Activated gamma-delta T cell (primary cell): Measurements from ENCODE around the gene FDCSP.
"Not testable (repeated sequence)": the region's sequence is repeated elsewhere in the genome, so short reads cannot be mapped to it uniquely, and the experiment has no call there.

Experiments used
- DNase-seq: peaks from one replicate; lab custom pipeline; 2025; lab: John Stamatoyannopoulos, UW
- total RNA-seq, 2 donors: gene quantifications; one replicate each; lab custom pipeline; 2026; lab: John Stamatoyannopoulos, UW

FDCSP gene
- 0 to 0.04 reads per million in 2 donors for total RNA-seq

GRCh38 chr4:70225824-70226223, at the start of gene FDCSP:
TSS of gene FDCSP (plus strand) at chr4:70226124. CDS start at chr4:70231195, 5,071 bp downstream.
- DNase-seq = no peak

DNA sequence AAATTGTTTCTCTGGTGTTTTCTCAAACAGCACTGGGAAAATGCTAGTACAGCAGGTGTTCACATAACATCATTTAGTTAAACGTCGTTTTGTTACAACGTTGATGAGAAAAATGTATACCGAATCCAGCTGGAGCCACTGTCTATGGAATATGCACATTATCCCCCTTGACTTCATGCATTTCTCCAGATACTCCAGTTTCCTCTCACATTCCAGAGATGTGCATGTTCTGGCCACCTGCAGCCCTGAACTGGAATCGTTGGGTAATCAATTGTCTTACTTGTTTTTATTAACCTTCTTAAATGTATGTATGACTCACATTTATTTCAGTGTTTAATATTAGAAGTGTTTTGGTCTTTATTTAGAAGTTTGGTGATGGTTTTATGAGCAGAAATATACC, 48.8 kb upstream of the FDCSP start:
- DNase-seq = no peak

DNA sequence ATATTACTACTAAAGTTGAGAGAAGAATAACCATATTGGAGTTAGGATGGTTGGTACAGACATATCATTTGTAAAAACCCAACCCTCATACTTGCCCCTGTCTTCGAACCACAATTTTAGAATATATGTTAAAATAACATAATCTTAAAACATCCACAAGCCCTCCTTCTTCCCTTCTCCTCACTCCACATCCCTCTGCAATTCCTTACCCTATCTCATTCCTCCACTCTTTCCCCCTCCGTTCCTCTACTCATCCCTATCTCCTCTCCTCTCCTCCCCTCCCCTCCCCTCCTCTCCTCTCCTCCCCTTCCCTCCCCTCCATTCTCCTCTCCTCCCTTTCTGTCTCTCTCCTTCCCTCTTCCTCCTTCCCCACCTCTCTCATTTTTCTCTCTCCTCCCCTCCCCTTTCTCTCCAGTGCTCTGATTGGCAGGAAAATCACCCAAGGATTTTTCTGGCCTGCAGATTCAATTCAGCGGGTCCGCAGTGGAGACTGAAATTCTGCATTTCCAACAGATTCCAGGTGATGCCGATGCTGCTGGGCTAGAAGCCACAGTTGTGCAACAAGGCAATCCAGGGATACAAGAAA, 47.8 kb upstream of the FDCSP start:
- no peak for DNase-seq

DNA sequence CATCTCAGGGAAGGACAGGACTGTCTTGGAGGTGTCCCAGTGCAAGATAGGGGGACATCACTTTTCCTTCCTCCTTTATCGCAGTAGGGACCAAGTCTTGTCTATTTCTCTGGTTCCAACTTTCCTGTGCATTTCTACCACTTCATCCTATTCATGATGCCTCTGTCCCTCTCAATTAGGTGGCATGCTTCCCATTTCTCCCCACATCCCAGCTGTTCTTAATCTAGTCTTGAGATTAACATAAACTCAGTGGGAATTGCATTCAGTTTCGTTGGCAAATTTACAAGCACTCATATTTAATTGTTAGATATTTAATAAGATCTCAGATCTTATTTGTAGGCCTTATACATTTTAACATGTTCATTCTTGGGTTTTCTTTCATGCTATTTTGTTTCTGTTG, 46.1 kb upstream of the FDCSP start:
- DNase-seq = no peak

DNA sequence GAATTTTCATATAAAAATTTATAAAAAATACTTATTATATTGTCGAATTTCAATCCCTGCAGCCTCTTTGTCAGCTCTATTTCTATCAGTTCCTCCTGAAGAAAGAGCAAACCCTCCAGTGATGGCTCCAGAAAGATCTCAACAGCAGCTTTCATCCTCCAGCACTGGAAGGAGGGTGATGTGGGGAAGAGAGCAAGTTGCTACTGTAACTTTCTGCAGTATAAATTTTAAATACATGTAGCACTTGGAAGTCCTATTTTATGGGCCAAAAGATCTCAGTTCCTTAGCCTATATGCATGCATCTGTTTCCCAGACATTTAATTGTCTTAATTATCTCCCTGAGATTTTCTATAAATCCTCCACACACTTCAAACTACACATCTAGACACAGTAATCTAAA, 44.1 kb upstream of the FDCSP start:
- no peak for DNase-seq

DNA sequence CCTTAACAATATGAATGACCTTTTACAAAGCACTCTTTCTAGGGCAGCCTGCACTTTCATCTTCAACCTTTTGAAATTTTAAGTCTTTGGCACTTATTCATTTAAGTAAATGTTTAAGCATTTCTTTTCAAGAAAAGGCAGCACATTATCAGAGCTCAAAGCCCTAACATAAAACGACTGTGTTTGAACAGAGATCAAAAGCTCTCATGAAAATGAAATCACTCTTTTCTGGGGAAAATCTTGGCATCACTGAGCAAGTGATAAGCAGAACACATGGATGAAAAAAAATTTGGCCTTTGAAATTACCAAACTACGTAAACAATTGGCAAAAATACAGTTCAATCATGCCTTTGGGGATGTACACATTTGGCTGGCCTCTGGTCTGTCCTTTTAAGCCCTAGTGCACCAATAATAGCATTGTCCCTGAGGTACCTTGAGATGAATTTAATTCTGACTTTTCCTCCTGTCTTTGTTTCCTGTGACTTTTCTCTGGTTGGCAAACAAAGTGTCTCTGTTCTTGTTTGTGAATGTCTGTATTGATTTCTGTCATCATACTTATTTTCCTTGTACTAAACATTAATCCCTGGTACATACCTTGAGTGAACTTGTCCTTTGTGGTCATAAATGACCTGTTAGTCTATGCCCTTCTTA, 43.3 kb upstream of the FDCSP start:
- DNase-seq = no peak

DNA sequence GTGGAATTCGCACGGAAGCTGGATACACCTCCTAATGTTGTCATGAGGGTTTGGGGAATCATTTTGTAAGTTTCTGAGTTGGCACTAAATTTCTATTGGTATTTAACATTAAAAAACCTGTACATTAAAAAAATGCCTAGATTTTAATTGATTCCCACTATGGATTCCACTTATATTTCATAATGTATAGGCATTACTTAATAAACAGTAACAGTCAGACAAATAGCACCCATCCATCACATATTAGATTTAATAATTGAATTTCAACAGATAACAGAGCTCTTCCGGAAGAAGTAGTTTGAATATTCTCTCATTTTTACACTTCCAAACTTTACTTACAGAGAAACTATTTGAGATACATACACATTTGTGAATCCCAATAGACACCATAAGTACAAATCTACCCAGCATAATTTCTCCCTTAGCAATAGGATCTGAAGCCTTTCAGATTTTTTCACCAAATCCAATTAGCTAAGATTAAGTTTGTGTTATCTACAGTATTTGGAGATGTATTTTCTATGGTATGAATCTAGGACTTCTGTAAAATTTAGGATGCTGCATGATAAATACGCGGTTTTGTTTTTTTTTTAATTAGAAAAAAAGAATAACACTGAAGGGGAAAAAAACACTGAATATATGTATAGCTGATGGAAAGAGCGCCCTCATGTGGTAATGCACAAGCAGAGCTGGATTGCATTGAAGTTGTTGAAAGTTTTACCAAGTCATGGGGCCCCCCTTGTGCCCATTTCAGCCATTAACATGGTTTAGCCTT, 42.6 kb upstream of the FDCSP start:
- no peak for DNase-seq

DNA sequence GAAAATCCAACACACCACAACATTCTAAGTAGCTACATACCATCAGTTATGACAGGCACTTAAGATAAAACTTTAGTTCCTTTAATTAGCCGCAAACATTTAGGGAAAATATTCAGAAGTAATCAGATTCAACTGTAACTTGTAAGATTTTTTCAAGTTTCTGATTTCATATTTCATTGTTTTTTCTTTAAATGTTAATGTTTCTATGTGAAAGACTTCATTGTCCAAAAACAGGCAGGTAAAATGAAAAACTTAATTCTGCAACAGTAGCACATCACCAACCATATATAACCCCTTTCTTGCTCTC, 42.0 kb upstream of the FDCSP start:
- DNase-seq = no peak

GRCh38 chr4:70187216-70187615, 38.7 kb upstream of the FDCSP start:
- DNase-seq = no peak

GRCh38 chr4:70190579-70190978, 35.3 kb upstream of the FDCSP start:
- DNase-seq = no peak

DNA sequence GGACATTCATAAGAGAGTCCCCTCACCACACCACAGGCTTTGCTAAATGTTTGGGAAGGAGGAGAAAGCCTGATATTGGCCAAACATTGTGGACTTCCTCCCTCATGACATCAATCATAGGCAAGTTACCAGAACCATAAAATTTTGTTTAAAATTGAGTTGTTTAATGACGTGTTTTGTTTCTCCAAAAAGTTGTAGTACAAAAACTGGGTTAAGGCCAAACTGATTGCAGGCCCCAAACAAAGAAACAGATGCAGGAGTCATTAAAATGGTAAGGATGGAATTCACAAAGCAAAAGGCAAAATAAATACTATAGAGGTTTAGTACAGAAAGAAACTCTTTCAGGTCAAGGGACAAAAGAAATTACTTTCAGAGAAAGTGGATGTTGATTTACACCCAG, 34.3 kb upstream of the FDCSP start:
- no peak for DNase-seq

DNA sequence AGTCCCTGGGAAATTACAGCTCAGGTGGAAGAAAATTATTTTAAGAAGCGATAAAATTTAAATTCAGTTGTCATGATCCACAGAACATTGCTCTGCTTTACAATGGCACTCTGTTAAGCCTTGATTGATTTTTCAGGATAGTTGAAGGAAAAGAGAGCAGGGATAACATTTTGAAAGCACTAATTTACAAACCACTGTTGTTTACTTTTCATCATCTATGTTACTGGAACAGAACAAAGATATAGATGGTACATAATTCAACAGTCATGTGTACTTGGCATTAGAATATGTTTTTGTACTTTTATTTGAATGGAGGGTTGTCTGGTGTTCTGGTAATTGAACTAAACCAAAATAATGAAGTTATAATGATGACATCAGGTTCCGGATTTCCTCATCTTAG, 33.0 kb upstream of the FDCSP start:
- DNase-seq = no peak

DNA sequence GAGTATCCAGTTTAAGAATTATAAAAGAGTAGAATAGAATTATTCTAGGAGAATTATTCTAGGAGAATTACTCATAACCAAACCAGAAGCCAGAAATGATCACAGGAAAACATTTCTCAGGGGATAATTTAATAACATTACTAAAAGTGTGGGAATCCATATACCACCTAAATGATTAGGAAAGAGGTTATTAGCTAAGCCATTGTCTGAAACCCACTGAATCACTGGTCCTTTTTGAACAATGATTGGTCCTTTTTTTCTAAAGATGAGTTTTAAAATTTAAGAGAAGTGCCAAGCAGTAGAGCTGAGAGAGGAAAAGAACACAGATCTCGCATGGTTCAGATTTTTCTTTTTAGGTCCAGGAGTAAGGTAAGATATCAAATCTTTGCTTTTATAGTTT, 30.5 kb upstream of the FDCSP start, which contains the start of gene ODAM:
ODAM (plus strand) TSS at position 301 of the 400 bp plus-strand sequence. CDS start 819 bp downstream, outside the sequence.
- DNase-seq = no peak

- no peak for DNase-seq
These were observed 29.1 kb upstream of the FDCSP start for GRCh38 chr4:70196857-70197256.

DNA sequence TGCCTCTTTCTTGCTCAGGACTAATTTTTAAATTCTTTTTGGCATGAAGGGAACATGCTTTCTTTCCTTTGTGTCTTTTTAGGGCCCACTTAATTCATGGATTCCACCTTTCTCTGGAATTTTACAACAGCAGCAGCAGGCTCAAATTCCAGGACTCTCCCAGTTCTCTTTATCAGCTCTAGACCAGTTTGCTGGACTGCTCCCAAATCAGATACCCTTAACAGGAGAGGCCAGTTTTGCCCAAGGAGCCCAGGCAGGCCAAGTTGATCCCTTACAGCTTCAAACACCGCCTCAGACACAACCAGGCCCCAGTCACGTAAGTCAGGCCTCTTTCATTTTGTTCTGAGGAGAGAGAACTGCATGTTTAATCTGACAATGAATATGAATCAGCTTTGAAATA, 28.1 kb upstream of the FDCSP start:
- no peak for DNase-seq

- DNase-seq = no peak
These were observed 22.3 kb upstream of the FDCSP start for GRCh38 chr4:70203601-70204000.

GRCh38 chr4:70212752-70213151, 13.2 kb upstream of the FDCSP start:
- not testable (repeated sequence) for DNase-seq

DNA sequence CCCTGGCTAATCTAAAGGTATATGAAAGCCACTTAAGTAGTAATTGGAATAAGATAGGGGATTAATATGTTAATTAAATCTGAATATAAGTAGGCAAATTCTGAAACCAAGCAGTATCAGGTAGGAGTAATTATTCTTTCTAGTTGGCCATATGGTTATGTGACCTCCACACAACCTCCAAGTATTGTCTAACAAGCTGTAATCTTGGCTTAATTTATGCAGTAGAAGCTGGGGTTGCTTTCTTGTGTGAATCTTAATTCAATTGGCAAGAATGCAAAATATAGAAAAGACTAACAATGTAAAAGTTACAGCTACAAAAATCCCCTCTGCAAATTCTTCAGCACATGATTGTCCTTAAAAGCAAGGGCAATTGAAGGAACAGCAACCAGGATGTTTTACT, 9.8 kb upstream of the FDCSP start:
- DNase-seq = not testable (repeated sequence)

DNA sequence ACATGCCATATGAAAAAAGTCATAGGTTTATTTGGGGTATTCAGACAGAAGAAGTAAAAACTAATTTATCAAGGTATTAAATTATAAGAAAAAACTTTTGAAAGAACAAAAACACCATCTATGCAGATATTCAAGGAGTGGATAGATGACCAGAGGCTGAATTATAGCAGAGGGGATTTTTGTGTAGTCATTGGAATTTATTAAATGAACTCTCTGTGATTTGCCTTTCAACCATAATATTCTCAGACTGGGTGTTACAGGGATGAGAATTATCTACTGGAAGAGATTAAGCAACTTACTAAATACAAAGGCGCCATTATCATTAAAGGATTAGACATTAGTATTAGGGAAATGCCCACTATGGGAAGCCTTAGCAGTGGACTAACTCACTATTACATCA, 9.4 kb upstream of the FDCSP start:
- not testable (repeated sequence) for DNase-seq

DNA sequence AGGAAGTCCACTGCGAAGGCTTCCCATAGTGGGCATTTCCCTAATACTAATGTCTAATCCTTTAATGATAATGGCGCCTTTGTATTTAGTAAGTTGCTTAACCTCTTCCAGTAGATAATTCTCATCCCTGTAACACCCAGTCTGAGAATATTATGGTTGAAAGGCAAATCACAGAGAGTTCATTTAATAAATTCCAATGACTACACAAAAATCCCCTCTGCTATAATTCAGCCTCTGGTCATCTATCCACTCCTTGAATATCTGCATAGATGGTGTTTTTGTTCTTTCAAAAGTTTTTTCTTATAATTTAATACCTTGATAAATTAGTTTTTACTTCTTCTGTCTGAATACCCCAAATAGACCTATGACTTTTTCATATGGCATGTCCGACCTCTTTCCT, 4.5 kb upstream of the FDCSP start:
- DNase-seq = not testable (repeated sequence)

DNA sequence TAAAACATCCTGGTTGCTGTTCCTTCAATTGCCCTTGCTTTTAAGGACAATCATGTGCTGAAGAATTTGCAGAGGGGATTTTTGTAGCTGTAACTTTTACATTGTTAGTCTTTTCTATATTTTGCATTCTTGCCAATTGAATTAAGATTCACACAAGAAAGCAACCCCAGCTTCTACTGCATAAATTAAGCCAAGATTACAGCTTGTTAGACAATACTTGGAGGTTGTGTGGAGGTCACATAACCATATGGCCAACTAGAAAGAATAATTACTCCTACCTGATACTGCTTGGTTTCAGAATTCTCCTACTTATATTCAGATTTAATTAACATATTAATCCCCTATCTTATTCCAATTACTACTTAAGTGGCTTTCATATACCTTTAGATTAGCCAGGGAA, 4.1 kb upstream of the FDCSP start:
- not testable (repeated sequence) for DNase-seq

DNA sequence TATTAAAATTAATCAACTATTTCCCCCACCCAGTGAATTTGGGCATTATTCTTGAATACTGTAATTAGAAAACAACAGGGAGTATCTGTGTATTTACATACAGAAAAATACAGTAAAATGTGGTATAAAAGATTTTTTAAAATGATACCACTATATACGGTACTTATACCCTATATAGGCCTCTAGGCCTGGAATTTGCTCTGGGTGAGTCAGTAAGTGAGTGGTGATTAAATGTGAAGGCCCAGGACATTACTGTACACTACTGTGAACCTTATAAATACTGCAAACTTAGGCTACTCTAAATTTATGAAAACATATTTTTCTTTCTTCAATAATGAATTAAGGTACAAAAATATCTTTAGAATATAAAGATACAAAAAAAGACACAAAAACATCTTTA, 10.2 kb downstream of the FDCSP start:
- no peak for DNase-seq
